Pancreas (tissue), 10 donors: ENCODE data around the gene NSD1. TPM values are rescaled to one million over a fixed set of nuclear protein-coding genes. Genes with fewer than 3 reads are reported as not detected.

ENCODE experiments used
- ATAC-seq, 4 donors: fragments of 200-7000 bp; cut with Tn5 transposase; one replicate each; pipeline versions ENCODE4 v1.8.0 to v1.9.1; 2020; ENCODE audit warnings: mild to moderate bottlenecking in 4 of 4, moderate library complexity in 4 of 4
- DNase-seq, 6 donors: peaks; one replicate each; pipeline ENCODE4 v3.0.0-alpha.2; 2020
- FAIRE-seq: peaks from 2 replicates; lab custom pipeline; 2012; peaks lifted over from hg19 to GRCh38; lab: Jason Lieb, UNC
- H3K27ac ChIP-seq, 4 donors: fragments of 200-600 bp; sonication (generic); 1 replicate in 3 of 4; 2 replicates in 1 of 4; pipeline versions ENCODE4 v1.5.0 to v1.8.0; 2020
- H3K27me3 ChIP-seq, 4 donors: fragments of 200-600 bp; one replicate each; pipeline ENCODE4 v1.8.0; 2021
- H3K36me3 ChIP-seq, 3 donors: fragments of 200-600 bp; sonication (generic) in 1 of 3; one replicate each; pipeline versions ENCODE4 v1.5.0 to v1.8.0; 2020 to 2021
- H3K4me1 ChIP-seq, 3 donors: fragments of 200-600 bp; one replicate each; pipeline ENCODE4 v1.8.0; 2021
- H3K4me3 ChIP-seq, 4 donors: fragments of 200-600 bp; sonication (generic) in 2 of 4; one replicate each; pipeline versions ENCODE4 v1.5.0 to v1.8.0; 2020 to 2021
- H3K9me3 ChIP-seq, 4 donors: fragments of 200-600 bp; one replicate each; pipeline ENCODE4 v1.8.0; 2021
- WGBS, 2 donors: extraction: QIAGEN DNeasy Blood & Tissue Kit; methylation state at CpG; one replicate each; pipeline ENCODE4 v1.1.7; 2013; 5-methylcytosine and 5-hydroxymethylcytosine counted together
- intact Hi-C, 3 donors: fragments of 100-400 bp; cut with DNase I; formaldehyde crosslinking; loops; one replicate each; pipeline versions ENCODE4 v1.11.1 to v1.14.2; 2022
- polyA plus RNA-seq, 2 donors: library from polyadenylated mRNA; stranded (reverse); fragments of 200-250 nt; gene quantifications; one replicate each; pipeline ENCODE4 v1.2.3, GENCODE V29; 2013
- total RNA-seq, 6 donors: library from RNA; stranded (reverse); fragmentation: NEBNext Ultra II Directional in 4 of 6; extraction: Animal tissue kit (Norgen Biotek cat#: 25700) in 4 of 6; gene quantifications; one replicate each; pipeline versions ENCODE4 v1.2.1 to v1.2.4, GENCODE V29; 2021 to 2023
- TF ChIP-seq, protein P1 (sequence below), 4 donors: fragments of 200-600 bp; sonication (generic) in 3 of 4; IDR thresholded peaks; one replicate each; pipeline versions ENCODE4 v1.5.0 to v1.8.0; 2021; ENCODE audit warnings: antibody characterized with exemption in 4 of 4
- donor health status: healthy with polysubstance abuse.
- donor health status: DM: no; HTN: no; CAD: no; lungs with moderate emphysema.
- donor health status: DM: no; HTN: no; CAD: no.
- donor health status: control.
- donor health status: control.
- donor health status: Bipolar disorder and iron deficiency.
- donor health status: DM: yes; HTN: yes; CAD: no.
- donor health status: DM: no; HTN: no; CAD: no.
- donor health status: DM: no; HTN: no; CAD: no.
- donor health status: DM: yes; HTN: yes; CAD: no.

Gene NSD1
- total and polyA plus RNA-seq, 8 donors = 6.9 to 51.2 (median 33.5) TPM

DNA sequence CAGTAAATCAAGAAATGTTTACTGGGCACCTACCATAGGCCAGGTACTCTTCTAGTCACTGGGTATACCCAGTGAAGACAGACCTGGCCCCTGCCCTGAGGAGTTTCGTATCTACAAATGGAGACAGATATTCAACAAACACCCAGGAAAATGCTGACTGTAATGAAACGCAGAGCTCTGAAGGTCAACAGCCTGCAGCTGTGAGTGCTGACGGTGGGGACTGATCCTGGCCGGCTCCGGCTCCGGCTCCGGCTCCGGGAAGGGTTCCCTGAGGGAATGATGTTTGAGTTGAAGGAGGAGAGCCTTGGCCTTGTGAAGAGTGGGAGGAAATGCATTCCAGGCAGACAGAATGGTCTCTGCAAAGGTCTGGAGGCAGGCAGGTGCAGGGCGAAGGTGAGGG lies 23.8 kb upstream of the NSD1 start:
- Histone ChIP-seq H3K36me3 (no peaks in the 10 kb centered on the region), H3K9me3 (no peaks in the 10 kb centered on the region), H3K27me3 (no peaks in the 10 kb centered on the region), H3K4me1 (no peaks in the 10 kb centered on the region), H3K4me3 (no peak overlapping the region), H3K27ac (no peak overlapping the region)
- intact Hi-C loops = loop anchor here in 2 of 3 donors (5.0 to 10.0 kb wide), 2 partner anchors 38 to 195 kb away; partner anchors contain the start of genes PRELID1 (in 1 of the 2) and RAB24 (in 1 of the 2)
- no peak for DNase-seq
- no peak for FAIRE-seq
- peak in 3 of 4 donors; percentile 6 to 34 (median 32) for ATAC-seq
- WGBS, 2 donors = 21 to 30% methylated on average over 9 of the region's 9 CpGs
- TF ChIP-seq, protein P1, sequence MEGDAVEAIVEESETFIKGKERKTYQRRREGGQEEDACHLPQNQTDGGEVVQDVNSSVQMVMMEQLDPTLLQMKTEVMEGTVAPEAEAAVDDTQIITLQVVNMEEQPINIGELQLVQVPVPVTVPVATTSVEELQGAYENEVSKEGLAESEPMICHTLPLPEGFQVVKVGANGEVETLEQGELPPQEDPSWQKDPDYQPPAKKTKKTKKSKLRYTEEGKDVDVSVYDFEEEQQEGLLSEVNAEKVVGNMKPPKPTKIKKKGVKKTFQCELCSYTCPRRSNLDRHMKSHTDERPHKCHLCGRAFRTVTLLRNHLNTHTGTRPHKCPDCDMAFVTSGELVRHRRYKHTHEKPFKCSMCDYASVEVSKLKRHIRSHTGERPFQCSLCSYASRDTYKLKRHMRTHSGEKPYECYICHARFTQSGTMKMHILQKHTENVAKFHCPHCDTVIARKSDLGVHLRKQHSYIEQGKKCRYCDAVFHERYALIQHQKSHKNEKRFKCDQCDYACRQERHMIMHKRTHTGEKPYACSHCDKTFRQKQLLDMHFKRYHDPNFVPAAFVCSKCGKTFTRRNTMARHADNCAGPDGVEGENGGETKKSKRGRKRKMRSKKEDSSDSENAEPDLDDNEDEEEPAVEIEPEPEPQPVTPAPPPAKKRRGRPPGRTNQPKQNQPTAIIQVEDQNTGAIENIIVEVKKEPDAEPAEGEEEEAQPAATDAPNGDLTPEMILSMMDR (IDR thresholded peaks at IDR 0.05) = no peak

DNA sequence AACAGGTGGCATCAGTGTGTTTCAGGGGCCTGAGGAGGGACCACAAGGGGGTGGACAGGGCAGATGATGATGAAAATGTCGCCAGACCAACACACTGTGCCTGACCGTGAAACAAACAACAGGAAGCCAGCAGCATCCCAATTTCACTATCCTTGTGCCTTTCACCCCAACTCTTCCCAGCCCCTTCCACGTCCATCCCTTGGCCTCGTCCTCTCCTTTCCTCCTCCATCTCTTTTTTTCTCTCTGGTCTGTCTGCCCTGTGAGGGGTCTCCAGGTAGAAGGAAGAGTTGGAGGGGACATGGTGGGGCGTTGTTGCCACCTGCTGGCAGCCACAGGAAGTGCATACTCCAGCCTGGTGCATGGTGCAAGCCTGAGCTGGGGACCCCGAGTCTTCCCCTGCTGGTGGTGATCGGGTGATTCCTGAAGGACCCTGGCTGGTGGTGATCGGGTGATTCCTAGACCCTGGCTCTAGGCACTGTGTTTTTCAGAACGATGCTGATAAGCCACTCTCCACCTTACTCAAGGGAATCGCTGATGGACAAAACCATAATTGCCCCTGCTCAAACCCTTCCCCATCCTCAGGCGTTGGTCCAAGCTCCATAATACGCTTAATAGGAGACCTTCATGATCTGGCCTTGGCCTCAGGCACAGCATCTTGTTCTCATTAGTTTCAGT lies 21.7 kb upstream of the NSD1 start:
- WGBS, 2 donors = 18 to 19% methylated on average over 12 of the region's 12 CpGs
- no peaks in the 10 kb centered on the region for H3K9me3 ChIP-seq
- FAIRE-seq = no peak

DNA sequence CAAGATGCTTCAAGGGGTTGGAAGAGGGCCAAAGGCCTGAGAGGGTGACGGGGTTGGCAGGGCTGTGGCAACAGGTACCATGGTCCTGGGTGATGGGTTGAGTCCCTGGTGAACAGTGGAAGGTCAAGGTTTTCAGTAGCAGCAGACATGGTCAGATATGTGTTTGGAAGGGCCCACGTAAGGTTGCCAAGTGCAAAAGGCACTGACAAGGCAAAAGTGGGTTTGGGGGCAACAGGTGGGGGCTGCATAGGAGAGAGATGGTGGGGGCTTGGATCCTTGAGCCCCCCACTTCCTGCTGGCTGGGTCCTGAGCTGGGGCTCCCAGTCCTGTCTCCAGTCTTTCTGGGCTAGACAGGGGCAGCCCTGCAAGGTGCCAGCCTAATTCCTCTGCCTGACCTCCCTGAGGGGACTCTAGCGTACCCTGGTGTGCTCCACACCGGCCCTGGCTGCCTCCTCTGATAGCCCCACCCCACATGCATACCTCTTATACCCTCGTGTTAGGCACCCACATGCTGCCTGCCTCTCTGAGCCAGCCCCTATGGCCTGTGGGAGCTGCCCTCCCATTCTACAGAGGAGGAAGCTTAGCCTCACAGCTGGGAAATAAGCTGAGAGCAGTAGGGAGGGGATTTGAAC lies 20.9 kb upstream of the NSD1 start:
- no peak for ATAC-seq
- FAIRE-seq = no peak

More for the DNA sequence above, 21.7 kb upstream of the NSD1 start:
- H3K27ac ChIP-seq = no peak overlapping the region
- peak; percentile 41 to 63 (median 60) for ATAC-seq
- intact Hi-C loops = loop anchor here in 2 of 3 donors (5.0 to 10.0 kb wide), 2 partner anchors 40 to 193 kb away; partner anchors contain the start of genes PRELID1 (in 1 of the 2) and RAB24 (in 1 of the 2)
- no peaks in the 10 kb centered on the region for H3K27me3 ChIP-seq
- TF ChIP-seq, protein P1 (IDR thresholded peaks at IDR 0.05) = peak; percentile 76 to 92 (median 86)
- no peaks in the 10 kb centered on the region for H3K4me1 ChIP-seq
- H3K4me3 ChIP-seq = no peak overlapping the region
- no peaks in the 10 kb centered on the region for H3K36me3 ChIP-seq
- DNase-seq = peak in 4 of 6 donors; percentile 64 to 83 (median 74)

DNA sequence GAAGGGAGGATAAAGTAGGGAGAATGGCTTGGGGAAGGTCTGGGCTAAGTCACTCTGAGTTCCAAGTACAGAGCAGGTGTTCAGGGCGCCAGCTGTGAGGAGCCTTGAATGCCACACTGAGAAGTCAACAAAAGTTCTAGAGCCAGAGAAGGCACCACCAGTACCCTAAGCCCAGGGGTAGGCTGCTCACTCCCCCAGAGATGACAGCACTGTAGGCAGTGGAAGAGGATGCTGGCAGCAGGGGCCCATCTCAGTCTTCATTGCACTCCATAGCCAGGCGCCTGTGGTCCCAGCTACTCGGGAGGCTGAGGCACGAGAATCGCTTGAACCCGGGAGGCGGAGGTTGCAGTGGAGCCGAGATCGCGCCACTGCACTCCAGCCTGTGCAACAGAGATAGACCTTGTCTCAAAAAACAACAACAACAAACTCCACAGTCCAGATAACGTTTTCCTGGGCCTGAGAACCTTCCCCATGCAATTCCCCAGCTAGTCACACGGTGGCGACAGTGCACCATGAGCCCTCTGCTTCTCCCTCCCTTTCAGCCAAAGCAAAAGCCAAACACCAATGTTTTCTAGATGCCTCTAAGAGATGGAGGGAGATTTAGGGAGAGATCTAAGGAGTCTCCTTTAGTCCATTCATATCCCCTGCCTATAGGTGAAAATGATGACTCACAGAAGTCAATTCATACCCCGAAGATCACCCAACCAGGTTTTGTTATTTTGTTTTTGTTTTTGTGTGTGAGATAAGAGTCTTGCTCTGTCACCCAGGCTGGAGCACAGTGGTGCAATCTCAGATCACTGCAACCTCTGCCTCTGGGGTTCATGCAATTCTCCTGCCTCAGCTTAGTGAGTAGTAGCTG lies 19.8 kb upstream of the NSD1 start:
- peak; percentile 56 to 88 (median 78) for DNase-seq
- peak; percentile 54 to 83 (median 77) for ATAC-seq
- Histone ChIP-seq H3K9me3 (no peaks in the 10 kb centered on the region), H3K4me3 (no peak overlapping the region), H3K27ac (no peak overlapping the region), H3K27me3 (no peaks in the 10 kb centered on the region), H3K36me3 (no peaks in the 10 kb centered on the region), H3K4me1 (peaks cover 0 to 3% (median 0%) of the 10 kb centered on the region in 3 donors)
- 16 to 17% methylated on average over 14 of the region's 14 CpGs for WGBS, 2 donors
- intact Hi-C loops = loop anchor here in 2 of 3 donors (5.0 to 10.0 kb wide), 2 partner anchors 41 to 191 kb away; partner anchors contain the start of genes PRELID1 (in 1 of the 2) and RAB24 (in 1 of the 2)
- TF ChIP-seq, protein P1 (IDR thresholded peaks at IDR 0.05) = peak; percentile 91 to 99 (median 96)
- no peak for FAIRE-seq

More for the DNA sequence above, 20.9 kb upstream of the NSD1 start:
- Histone ChIP-seq H3K27ac (no peak overlapping the region), H3K4me3 (no peak overlapping the region), H3K4me1 (peaks cover 0 to 3% (median 0%) of the 10 kb centered on the region in 3 donors), H3K9me3 (no peaks in the 10 kb centered on the region), H3K27me3 (no peaks in the 10 kb centered on the region), H3K36me3 (no peaks in the 10 kb centered on the region)
- 54 to 59% methylated on average over 5 of the region's 5 CpGs for WGBS, 2 donors
- intact Hi-C loops = loop anchor here in 2 of 3 donors (5.0 to 10.0 kb wide), 2 partner anchors 40 to 192 kb away; partner anchors contain the start of genes PRELID1 (in 1 of the 2) and RAB24 (in 1 of the 2)
- DNase-seq = peak in 1 of 6 donors; percentile 47
- TF ChIP-seq, protein P1 (IDR thresholded peaks at IDR 0.05) = no peak
